Aorta (tissue), 5 donors: ENCODE measurements around the gene PCP2. TPM values are rescaled to one million over a fixed set of nuclear protein-coding genes. Genes with fewer than 3 reads are reported as not detected.

Source experiments
- ATAC-seq: fragments of 200-7000 bp; cut with Tn5 transposase; one replicate; pipeline ENCODE4 v1.9.1; 2022; ENCODE audit warnings: moderate library complexity; ENCODE audit not compliant: low FRiP score
- DNase-seq, 2 donors: peaks; one replicate each; pipeline ENCODE4 v3.0.0-alpha.2; 2020
- H3K27ac ChIP-seq, 2 donors: one replicate each; pipeline ENCODE4 v1.5.1; 2013; ENCODE audit warnings: low read length in 2 of 2, mild to moderate bottlenecking in 2 of 2, moderate library complexity in 2 of 2, control low read depth in 1 of 2, inconsistent platforms in 1 of 2, low read depth in 1 of 2
- H3K27me3 ChIP-seq, 2 donors: one replicate each; pipeline ENCODE4 v1.6.1; 2013; ENCODE audit warnings: control low read depth in 1 of 2, low read length in 1 of 2, mild to moderate bottlenecking in 1 of 2, moderate library complexity in 1 of 2; ENCODE audit not compliant: insufficient read depth in 2 of 2, control insufficient read depth in 1 of 2
- H3K36me3 ChIP-seq, 2 donors: one replicate each; pipeline ENCODE4 v1.6.1; 2013; ENCODE audit warnings: control low read depth in 1 of 2, low read length in 1 of 2, mild to moderate bottlenecking in 1 of 2; ENCODE audit not compliant: insufficient read depth in 2 of 2, control insufficient read depth in 1 of 2
- H3K4me1 ChIP-seq, 2 donors: one replicate each; pipeline ENCODE4 v1.6.1; 2013; ENCODE audit warnings: low read length in 2 of 2, control low read depth in 1 of 2, mild to moderate bottlenecking in 1 of 2, moderate library complexity in 1 of 2; ENCODE audit not compliant: insufficient read depth in 2 of 2, control insufficient read depth in 1 of 2
- H3K4me3 ChIP-seq, 2 donors: one replicate each; pipeline ENCODE4 v1.5.1; 2013; ENCODE audit warnings: low read length in 2 of 2, control low read depth in 1 of 2, mild to moderate bottlenecking in 1 of 2
- H3K9me3 ChIP-seq: one replicate; pipeline ENCODE4 v1.6.1; 2013; ENCODE audit warnings: mild to moderate bottlenecking, low read length; ENCODE audit not compliant: control insufficient read depth
- WGBS, 2 donors: extraction: QIAGEN DNeasy Blood & Tissue Kit; methylation state at CpG; one replicate each; pipeline ENCODE4 v1.1.7; 2013; 5-methylcytosine and 5-hydroxymethylcytosine counted together
- intact Hi-C, 2 donors: fragments of 100-400 bp; cut with DNase I; formaldehyde crosslinking; loops; one replicate each; pipeline versions ENCODE4 v1.14.2 to v1.15.0; 2022
- microRNA-seq, 2 donors: library from miRNA; unstranded; fragments of <30 nt; microRNA quantifications; one replicate each; pipeline ENCODE4 v1.2.0, GENCODE V29; 2020
- polyA plus RNA-seq, 2 donors: library from polyadenylated mRNA; stranded (reverse); fragments of 200-250 nt; gene quantifications; one replicate each; pipeline ENCODE4 v1.2.3, GENCODE V29; 2013
- total RNA-seq, 2 donors: library from RNA; stranded (reverse); fragmentation: NEBNext Ultra II Directional; extraction: Animal tissue kit (Norgen Biotek cat#: 25700); gene quantifications; one replicate each; pipeline ENCODE4 v1.2.1, GENCODE V29; 2021
- donor health status: healthy with polysubstance abuse.
- donor health status: Bipolar disorder and iron deficiency.
- donor health status: DM: no; HTN: no; CAD: no.
- donor health status: DM: no; HTN: no; CAD: no.
- donor health status: DM: yes; HTN: yes; CAD: no.

Gene PCP2
- total and polyA plus RNA-seq, 4 donors = not detected

GRCh38 chr19:7582446-7582845 lies 51.1 kb downstream of the PCP2 start:
- no peak overlapping the region for H3K4me3 ChIP-seq
- H3K27me3 ChIP-seq = no peaks in the 10 kb centered on the region
- no peaks in the 10 kb centered on the region for H3K4me1 ChIP-seq
- H3K9me3 ChIP-seq = no peaks in the 10 kb centered on the region
- intact Hi-C loops = no loop called here
- no peak for ATAC-seq
- 53% methylated on average over 11 of the region's 11 CpGs for WGBS, 2 donors
- H3K27ac ChIP-seq = no peak overlapping the region
- H3K36me3 ChIP-seq = no peaks in the 10 kb centered on the region
- DNase-seq = no peak

Small RNAs within 50 kb of the gene (microRNA-seq; reads per million reads assigned to microRNA genes)
- 0 reads per million in 2 donors for gene MIR6792

Other genes starting within 250 kb of the PCP2 start
- 1 to 10 TPM; 1.9 TPM for gene PEX11G, start 144.7 kb downstream of the PCP2 start, total RNA-seq
- 1 to 10 TPM; 4.0 to 5.3 TPM for gene PEX11G, start 144.7 kb downstream of the PCP2 start, polyA plus RNA-seq
- gene ZNF358, start 117.6 kb downstream of the PCP2 start, total RNA-seq = 10 to 100 TPM; 52.0 to 61.1 TPM
- 100 to 1,000 TPM in 1 of 2 donors, 10 to 100 TPM in 1; 49.1 to 119 TPM for gene ZNF358, start 117.6 kb downstream of the PCP2 start, polyA plus RNA-seq
- gene MCOLN1, start 111.1 kb downstream of the PCP2 start, total RNA-seq = 10 to 100 TPM; 21.2 to 36.0 TPM
- gene MCOLN1, start 111.1 kb downstream of the PCP2 start, polyA plus RNA-seq = 10 to 100 TPM; 14.5 to 34.6 TPM
- 100 to 1,000 TPM in 1 of 2 donors, 10 to 100 TPM in 1; 90.3 to 136 TPM for gene PNPLA6, start 98.0 kb downstream of the PCP2 start, total RNA-seq
- 10 to 100 TPM; 25.0 to 92.3 TPM for gene PNPLA6, start 98.0 kb downstream of the PCP2 start, polyA plus RNA-seq
- gene CAMSAP3, start 37.9 kb downstream of the PCP2 start, total RNA-seq = not detected
- 1 to 10 TPM in 1 of 2 donors, under 1 TPM in 1; 0.05 to 5.0 TPM for gene CAMSAP3, start 37.9 kb downstream of the PCP2 start, polyA plus RNA-seq
- gene XAB2, start 4.2 kb downstream of the PCP2 start, total RNA-seq = 10 to 100 TPM; 25.4 to 34.1 TPM
- gene XAB2, start 4.2 kb downstream of the PCP2 start, polyA plus RNA-seq = 10 to 100 TPM; 17.0 to 93.8 TPM
- 10 to 100 TPM; 81.2 to 95.7 TPM for gene PET100, start 3.9 kb downstream of the PCP2 start, total RNA-seq
- 10 to 100 TPM; 67.6 to 96.4 TPM for gene PET100, start 3.9 kb downstream of the PCP2 start, polyA plus RNA-seq
- gene STXBP2, start 3.4 kb upstream of the PCP2 start, total RNA-seq = 10 to 100 TPM; 30.3 to 35.4 TPM
- gene STXBP2, start 3.4 kb upstream of the PCP2 start, polyA plus RNA-seq = 10 to 100 TPM; 11.4 to 27.4 TPM
- not detected for gene RETN, start 35.3 kb upstream of the PCP2 start, total RNA-seq
- 1 to 10 TPM in 1 of 2 donors, not detected in 1; 2.6 TPM for gene RETN, start 35.3 kb upstream of the PCP2 start, polyA plus RNA-seq
- 1 to 10 TPM in 1 of 2 donors, under 1 TPM in 1; 0.63 to 4.3 TPM for gene MCEMP1, start 43.4 kb upstream of the PCP2 start, total RNA-seq
- gene MCEMP1, start 43.4 kb upstream of the PCP2 start, polyA plus RNA-seq = 1 to 10 TPM in 1 of 2 donors, under 1 TPM in 1; 0.10 to 8.3 TPM
- gene TRAPPC5, start 47.1 kb upstream of the PCP2 start, total RNA-seq = 10 to 100 TPM; 54.0 to 60.1 TPM
- 10 to 100 TPM; 26.8 to 79.6 TPM for gene TRAPPC5, start 47.1 kb upstream of the PCP2 start, polyA plus RNA-seq
- 1 to 10 TPM in 1 of 2 donors, under 1 TPM in 1; 0.36 to 2.9 TPM for gene FCER2, start 68.4 kb upstream of the PCP2 start, total RNA-seq
- not detected for gene FCER2, start 68.4 kb upstream of the PCP2 start, polyA plus RNA-seq
- 10 to 100 TPM in 1 of 2 donors, 1 to 10 TPM in 1; 2.8 to 26.8 TPM for gene CLEC4G, start 98.4 kb upstream of the PCP2 start, total RNA-seq
- 1 to 10 TPM in 1 of 2 donors, not detected in 1; 2.3 TPM for gene CLEC4G, start 98.4 kb upstream of the PCP2 start, polyA plus RNA-seq
- 10 to 100 TPM; 19.2 to 63.9 TPM for gene CD209, start 113.8 kb upstream of the PCP2 start, total RNA-seq
- gene CD209, start 113.8 kb upstream of the PCP2 start, polyA plus RNA-seq = 1 to 10 TPM; 1.0 to 3.1 TPM
- not detected for gene CLEC4M, start 129.5 kb upstream of the PCP2 start, total RNA-seq
- under 1 TPM in 1 of 2 donors, not detected in 1; 0.50 TPM for gene CLEC4M, start 129.5 kb upstream of the PCP2 start, polyA plus RNA-seq
- 10 to 100 TPM; 13.0 to 13.4 TPM for gene EVI5L, start 196.5 kb upstream of the PCP2 start, total RNA-seq
- gene EVI5L, start 196.5 kb upstream of the PCP2 start, polyA plus RNA-seq = 10 to 100 TPM in 1 of 2 donors, 1 to 10 TPM in 1; 4.3 to 11.9 TPM
- gene PRR36, start 240.7 kb upstream of the PCP2 start, total RNA-seq = under 1 TPM in 1 of 2 donors, not detected in 1; 0.09 TPM
- gene PRR36, start 240.7 kb upstream of the PCP2 start, polyA plus RNA-seq = under 1 TPM in 1 of 2 donors, not detected in 1; 0.13 TPM